ENCODE measurements around the gene TNS3.

GRCh38 chr7:47345857-47346298, 236.0 kb downstream of the TNS3 start:
- TF ChIP-seq, protein P1, sequence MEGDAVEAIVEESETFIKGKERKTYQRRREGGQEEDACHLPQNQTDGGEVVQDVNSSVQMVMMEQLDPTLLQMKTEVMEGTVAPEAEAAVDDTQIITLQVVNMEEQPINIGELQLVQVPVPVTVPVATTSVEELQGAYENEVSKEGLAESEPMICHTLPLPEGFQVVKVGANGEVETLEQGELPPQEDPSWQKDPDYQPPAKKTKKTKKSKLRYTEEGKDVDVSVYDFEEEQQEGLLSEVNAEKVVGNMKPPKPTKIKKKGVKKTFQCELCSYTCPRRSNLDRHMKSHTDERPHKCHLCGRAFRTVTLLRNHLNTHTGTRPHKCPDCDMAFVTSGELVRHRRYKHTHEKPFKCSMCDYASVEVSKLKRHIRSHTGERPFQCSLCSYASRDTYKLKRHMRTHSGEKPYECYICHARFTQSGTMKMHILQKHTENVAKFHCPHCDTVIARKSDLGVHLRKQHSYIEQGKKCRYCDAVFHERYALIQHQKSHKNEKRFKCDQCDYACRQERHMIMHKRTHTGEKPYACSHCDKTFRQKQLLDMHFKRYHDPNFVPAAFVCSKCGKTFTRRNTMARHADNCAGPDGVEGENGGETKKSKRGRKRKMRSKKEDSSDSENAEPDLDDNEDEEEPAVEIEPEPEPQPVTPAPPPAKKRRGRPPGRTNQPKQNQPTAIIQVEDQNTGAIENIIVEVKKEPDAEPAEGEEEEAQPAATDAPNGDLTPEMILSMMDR (IDR thresholded peaks at IDR 0.05), result no peak
- no peak for TF ChIP-seq POLR2A (IDR thresholded peaks at IDR 0.05)
